ENCODE results near the gene TNRC6C. TPM values are rescaled to one million over a fixed set of nuclear protein-coding genes. Genes with fewer than 3 reads are reported as not detected.
"Not testable (repeated sequence)": the region's sequence is repeated elsewhere in the genome, so short reads cannot be mapped to it uniquely, and the experiment has no call there.

Gene TNRC6C
- total RNA-seq, 2 experiments from 2014 or later, result 10.9 to 15.6 TPM

DNA sequence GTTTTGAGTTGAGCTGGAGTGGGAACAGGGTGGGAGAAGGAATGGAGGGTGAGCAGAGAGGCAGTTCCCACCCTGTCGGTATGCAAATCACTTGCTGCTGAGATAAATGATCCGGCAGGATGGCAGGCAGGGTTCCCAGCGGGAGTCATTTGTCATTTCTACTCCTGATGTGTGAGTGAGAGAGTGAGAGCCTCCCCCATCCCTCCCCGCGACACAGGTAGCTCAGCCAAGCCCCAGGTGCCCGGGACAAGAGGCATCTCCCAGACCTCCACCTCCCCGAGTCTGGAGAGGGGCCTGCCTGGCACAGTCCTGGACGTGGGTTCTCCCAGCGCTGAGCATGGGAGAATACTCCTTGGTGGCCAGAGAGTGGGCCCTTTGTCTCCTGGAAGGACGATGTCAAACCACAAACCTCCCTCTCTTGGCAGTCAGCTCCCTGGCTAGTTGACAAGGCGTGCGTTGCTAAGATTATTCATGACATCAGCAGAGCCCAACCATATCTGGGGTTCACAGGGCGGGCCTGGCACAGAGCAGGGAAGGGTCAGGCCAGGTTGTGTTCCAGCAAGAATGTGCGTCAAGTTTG, 33.7 kb upstream of the TNRC6C start:
- intact Hi-C loops (cut with micrococcal nuclease), result no loop called here
- Mint-ChIP-seq H3K36me3 (no peaks in the 10 kb centered on the region), H3K27ac (no peak overlapping the region), H3K27me3 (no peaks in the 10 kb centered on the region), H3K4me1 (ENCODE audit: low read depth) (peaks cover 16% of the 10 kb centered on the region), H3K4me3 (no peak overlapping the region), H3K9me3 (no peaks in the 10 kb centered on the region)
- CTCF ChIA-PET, result no interaction called here
- POLR2A ChIA-PET, result no interaction called here
- no peak for DNase-seq

DNA sequence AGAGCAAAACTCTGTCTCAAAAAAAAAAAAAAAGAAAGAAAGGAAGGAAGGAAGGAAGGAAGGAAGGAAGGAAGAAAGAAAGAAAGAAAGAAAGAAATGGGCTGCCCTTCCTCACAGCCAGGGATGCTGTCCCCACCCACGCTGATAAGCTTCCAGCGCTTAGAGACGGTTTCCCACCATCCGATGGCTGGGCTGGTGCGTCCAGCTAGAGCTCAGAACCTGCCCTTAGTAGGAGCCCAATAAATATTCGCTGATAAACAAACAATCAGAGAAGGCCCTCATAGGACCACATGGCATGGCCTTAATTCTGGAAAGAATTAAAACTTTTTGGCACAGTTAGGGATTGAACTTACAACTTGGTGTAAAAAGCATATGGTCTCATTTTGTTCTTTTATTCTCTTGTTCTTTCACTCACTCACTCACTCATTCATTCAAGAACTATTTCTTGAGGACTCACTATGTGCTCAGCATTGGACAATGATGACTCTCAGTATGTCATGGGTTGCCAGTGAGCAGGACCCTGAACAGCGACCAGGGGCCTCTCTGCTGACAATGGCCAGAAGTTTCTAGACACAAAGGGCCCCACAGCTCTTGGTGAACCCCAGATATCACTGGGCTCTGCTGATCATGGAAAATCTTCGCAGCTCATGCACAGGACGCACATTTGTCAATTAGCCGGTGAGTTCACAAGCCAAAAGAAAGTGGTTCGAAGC, 32.5 kb upstream of the TNRC6C start:
- peaks cover 16% of the 10 kb centered on the region for H3K4me1 Mint-ChIP-seq (ENCODE audit: low read depth)
- H3K27me3 Mint-ChIP-seq, result no peaks in the 10 kb centered on the region
- H3K27ac Mint-ChIP-seq, result no peak overlapping the region
- ChIA-PET POLR2A (no interaction called here), CTCF (interaction anchor here (0.6 kb wide), 1 partner anchor 9 kb away, joined by 5 read pairs; no protein-coding TSS in a partner anchor)
- no peaks in the 10 kb centered on the region for H3K36me3 Mint-ChIP-seq
- intact Hi-C loops (cut with micrococcal nuclease), result no loop called here
- H3K4me3 Mint-ChIP-seq, result no peak overlapping the region
- H3K9me3 Mint-ChIP-seq, result no peaks in the 10 kb centered on the region
- DNase-seq, result no peak

DNA sequence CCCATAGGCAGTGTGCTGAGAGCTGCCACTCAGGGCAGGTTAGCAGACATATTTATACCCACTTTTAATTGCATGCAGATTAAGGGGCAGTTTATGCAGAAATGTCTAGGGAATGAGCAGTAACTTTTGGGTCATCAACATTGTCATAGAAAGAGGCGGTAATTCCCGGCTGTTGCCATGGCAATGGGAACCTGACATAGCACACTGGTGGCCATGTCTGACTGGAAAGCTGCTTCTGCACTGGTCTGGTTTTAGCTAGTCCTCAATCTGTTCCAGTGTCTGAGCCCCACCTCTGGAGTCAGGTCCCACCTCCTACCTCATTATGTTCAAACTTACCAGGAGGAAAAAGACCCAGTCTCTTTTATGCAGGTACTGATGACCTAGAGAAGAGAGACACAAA, 31.5 kb upstream of the TNRC6C start:
- CTCF ChIA-PET, result no interaction called here
- no peaks in the 10 kb centered on the region for H3K36me3 Mint-ChIP-seq
- no peaks in the 10 kb centered on the region for H3K9me3 Mint-ChIP-seq
- no peak for DNase-seq
- H3K27ac Mint-ChIP-seq, result no peak overlapping the region
- H3K27me3 Mint-ChIP-seq, result no peaks in the 10 kb centered on the region
- H3K4me3 Mint-ChIP-seq, result no peak overlapping the region
- intact Hi-C loops (cut with micrococcal nuclease), result no loop called here
- peaks cover 16% of the 10 kb centered on the region for H3K4me1 Mint-ChIP-seq (ENCODE audit: low read depth)
- POLR2A ChIA-PET, result interaction anchor here (1.2 kb wide), 1 partner anchor 31 kb away, joined by 5 read pairs; the partner anchor contains the start of gene TNRC6C

DNA sequence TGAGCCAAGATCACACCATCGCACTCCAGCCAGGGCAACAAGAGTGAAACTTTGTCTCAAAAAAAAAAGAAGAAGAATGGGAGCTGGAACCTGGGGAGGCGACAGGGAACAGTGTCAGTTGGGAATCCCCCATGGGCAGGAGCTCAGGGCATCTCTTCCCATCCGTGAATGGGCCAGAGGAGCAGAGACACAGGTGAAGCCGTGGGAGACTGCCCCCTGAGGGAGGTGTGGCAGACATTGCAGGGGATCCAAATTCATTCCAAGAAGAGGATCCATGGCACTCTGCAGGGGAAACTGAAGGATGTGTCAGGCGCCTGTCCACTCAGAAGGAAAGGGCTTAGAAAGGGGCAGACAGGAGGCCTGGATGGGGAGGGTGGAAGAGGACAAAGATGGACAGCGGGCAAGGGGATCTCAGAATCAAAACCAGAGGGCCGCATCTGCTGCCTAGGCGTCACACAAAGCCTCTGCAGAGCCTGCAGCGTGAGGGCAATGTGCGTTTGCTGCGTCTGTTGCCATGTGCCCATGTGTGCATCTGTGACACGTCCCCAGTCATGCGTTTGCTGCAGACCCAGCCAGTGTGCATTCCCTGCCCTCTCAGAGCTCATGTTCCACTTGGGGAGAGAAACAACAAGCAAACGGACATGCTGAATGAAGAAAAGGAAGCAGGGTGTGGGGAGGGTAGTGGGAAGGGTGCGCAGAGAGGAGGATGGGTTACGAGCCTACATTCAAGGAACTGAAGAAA, 30.6 kb upstream of the TNRC6C start:
- Mint-ChIP-seq H3K4me3 (no peak overlapping the region), H3K9me3 (no peaks in the 10 kb centered on the region), H3K27me3 (no peaks in the 10 kb centered on the region), H3K4me1 (ENCODE audit: low read depth) (peaks cover 16% of the 10 kb centered on the region), H3K27ac (no peak overlapping the region), H3K36me3 (no peaks in the 10 kb centered on the region)
- no peak for DNase-seq
- POLR2A ChIA-PET, result interaction anchor here (0.8 to 1.2 kb wide), 2 partner anchors 9 to 30 kb away, joined by 4 to 5 read pairs; partner anchors contain the start of gene TNRC6C
- CTCF ChIA-PET, result no interaction called here
- intact Hi-C loops (cut with micrococcal nuclease), result no loop called here

DNA sequence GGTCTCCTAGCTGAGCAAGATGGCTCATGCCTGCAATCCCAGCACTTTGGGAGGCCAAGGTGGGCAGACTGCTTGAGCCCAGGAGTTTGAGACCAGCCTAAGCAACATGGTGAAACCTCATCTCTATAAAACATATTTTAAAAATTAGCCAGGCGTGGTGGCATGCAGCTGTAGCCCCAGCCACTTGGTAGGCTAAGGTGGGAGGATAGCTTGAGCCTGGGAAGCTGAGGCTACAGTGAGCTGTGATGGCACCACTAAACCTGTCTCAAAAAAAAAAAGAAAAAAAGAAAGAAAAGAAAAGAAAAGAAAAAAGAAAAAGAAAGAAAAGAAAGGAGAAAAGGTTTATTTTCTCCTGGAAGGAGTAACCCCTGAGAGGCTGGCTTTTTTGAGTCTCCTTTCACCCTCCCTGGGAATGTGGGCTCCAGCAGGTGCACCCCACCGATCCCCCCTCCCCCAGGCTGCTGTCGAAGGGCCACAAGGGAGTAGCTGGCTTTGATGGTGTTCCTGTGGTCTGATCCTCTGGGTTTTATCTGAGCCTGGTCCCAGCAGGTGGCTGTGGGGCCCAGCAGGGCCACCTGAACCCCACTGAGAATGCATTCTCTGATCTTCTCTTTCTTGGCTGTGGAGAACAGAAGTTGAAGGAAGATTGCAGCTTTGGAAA, 29.9 kb upstream of the TNRC6C start:
- H3K27me3 Mint-ChIP-seq, result peaks cover 3% of the 10 kb centered on the region
- POLR2A ChIA-PET, result interaction anchor here (0.8 kb wide), 1 partner anchor 8 kb away, joined by 4 read pairs; no protein-coding TSS in a partner anchor
- H3K36me3 Mint-ChIP-seq, result no peaks in the 10 kb centered on the region
- intact Hi-C loops (cut with micrococcal nuclease), result no loop called here
- no peak for DNase-seq
- CTCF ChIA-PET, result no interaction called here
- no peak overlapping the region for H3K27ac Mint-ChIP-seq
- no peaks in the 10 kb centered on the region for H3K9me3 Mint-ChIP-seq
- no peak overlapping the region for H3K4me3 Mint-ChIP-seq
- H3K4me1 Mint-ChIP-seq (ENCODE audit: low read depth), result peaks cover 16% of the 10 kb centered on the region

DNA sequence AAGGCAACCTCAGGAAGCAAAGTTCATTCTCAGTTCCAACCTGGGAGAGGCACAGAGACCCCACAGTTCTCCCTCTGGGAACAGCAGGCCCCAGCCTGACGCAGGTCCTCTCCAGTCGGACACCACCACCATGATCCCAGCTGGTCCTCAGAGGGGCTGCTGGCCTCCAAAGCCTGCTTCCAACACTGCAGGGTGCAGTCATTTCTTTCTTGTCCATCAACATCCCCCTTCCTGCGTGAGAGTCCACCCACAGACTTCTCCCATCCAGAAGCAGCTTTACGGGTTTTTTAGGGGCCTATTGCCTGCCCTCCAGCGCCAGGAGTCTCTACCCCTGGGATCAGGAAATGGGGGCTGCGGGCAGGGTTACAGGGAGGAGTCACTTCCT, 29.3 kb upstream of the TNRC6C start:
- intact Hi-C loops (cut with micrococcal nuclease), result no loop called here
- no peak overlapping the region for H3K27ac Mint-ChIP-seq
- peaks cover 18% of the 10 kb centered on the region for H3K4me1 Mint-ChIP-seq (ENCODE audit: low read depth)
- H3K27me3 Mint-ChIP-seq, result peaks cover 3% of the 10 kb centered on the region
- no peaks in the 10 kb centered on the region for H3K36me3 Mint-ChIP-seq
- H3K4me3 Mint-ChIP-seq, result no peak overlapping the region
- POLR2A ChIA-PET, result no interaction called here
- CTCF ChIA-PET, result no interaction called here
- H3K9me3 Mint-ChIP-seq, result no peaks in the 10 kb centered on the region
- no peak for DNase-seq

DNA sequence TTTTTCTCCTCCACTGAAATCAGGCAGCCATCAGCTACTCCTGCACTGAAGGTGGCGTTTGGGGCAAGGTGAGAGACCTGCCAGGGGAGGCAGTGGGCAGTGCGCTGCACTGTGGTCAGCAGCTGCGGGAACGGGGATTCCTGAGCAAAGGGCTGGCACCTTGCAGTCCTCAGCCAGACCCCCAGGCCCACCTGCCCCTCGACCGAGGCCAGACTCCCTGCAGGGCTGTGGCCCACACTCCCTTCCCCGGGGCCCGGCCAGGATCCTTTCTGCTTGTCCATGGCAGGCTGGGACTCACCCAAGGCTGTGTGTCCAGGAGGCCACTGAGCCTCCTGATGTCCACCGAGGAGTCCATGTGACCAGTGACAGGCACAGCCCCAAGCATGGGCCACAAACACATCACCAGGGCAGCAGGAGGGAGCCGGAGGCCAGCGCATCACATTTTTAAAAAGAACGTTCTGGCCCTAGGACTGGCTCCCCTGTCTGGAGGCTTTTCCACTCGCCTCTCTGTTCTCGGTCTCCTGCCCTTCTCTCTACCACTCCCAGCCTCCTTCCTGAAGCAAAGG, 28.5 kb upstream of the TNRC6C start:
- Mint-ChIP-seq H3K36me3 (no peaks in the 10 kb centered on the region), H3K4me1 (ENCODE audit: low read depth) (peaks cover 24% of the 10 kb centered on the region), H3K27ac (no peak overlapping the region), H3K4me3 (no peak overlapping the region), H3K9me3 (no peaks in the 10 kb centered on the region), H3K27me3 (peaks cover 3% of the 10 kb centered on the region)
- ChIA-PET CTCF (no interaction called here), POLR2A (no interaction called here)
- DNase-seq, result no peak
- intact Hi-C loops (cut with micrococcal nuclease), result no loop called here

DNA sequence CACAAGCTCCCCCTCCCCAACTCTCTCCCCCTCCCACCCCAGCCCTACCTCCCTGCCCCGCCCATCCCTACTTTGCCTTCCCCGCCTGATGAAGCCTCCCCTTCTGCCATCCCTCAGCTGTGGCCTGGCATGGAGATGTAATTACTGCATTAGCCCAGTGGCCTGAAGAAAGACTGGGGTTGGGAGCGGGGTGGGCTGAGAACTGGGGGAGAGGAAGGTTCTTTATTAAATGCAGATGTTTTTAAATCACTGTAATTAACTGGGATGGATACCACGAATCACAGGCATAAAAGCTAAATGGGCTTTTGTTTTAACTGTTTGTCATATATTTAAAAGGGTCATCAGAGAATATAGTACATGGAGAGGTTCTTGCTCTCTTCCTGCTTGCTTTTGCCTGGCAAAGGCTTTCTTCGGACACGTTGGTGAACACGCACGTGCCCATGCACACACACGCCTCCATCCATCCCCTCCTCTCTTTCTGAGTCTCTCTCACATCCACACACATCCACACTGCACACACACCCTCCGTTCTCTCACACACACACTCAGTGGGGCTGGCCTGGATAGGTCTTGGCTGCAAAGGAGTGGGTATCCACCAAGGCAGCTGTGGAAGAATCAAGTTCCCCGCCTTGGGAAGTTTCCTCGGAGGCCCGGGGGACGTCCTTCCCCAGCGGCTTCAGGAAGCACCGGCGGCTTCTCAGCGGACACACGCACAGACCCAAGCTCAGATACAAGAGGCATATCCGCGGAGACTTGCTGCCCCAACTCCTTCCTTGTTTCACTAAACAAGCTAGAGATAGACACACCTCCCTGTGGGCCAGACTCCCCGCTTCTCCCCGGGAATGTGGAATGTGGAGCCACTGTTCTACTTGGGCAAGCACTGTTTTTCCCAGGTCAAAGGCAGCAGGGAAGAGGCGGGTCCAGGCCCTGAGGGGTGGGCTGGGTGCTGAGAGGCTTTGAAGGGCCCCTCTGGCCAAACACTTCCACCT, 27.4 kb upstream of the TNRC6C start:
- Mint-ChIP-seq H3K27ac (no peak overlapping the region), H3K4me3 (no peak overlapping the region), H3K36me3 (no peaks in the 10 kb centered on the region), H3K9me3 (no peaks in the 10 kb centered on the region), H3K27me3 (peaks cover 3% of the 10 kb centered on the region), H3K4me1 (ENCODE audit: low read depth) (peaks cover 30% of the 10 kb centered on the region)
- intact Hi-C loops (cut with micrococcal nuclease), result no loop called here
- DNase-seq, result no peak
- POLR2A ChIA-PET, result no interaction called here
- CTCF ChIA-PET, result no interaction called here

DNA sequence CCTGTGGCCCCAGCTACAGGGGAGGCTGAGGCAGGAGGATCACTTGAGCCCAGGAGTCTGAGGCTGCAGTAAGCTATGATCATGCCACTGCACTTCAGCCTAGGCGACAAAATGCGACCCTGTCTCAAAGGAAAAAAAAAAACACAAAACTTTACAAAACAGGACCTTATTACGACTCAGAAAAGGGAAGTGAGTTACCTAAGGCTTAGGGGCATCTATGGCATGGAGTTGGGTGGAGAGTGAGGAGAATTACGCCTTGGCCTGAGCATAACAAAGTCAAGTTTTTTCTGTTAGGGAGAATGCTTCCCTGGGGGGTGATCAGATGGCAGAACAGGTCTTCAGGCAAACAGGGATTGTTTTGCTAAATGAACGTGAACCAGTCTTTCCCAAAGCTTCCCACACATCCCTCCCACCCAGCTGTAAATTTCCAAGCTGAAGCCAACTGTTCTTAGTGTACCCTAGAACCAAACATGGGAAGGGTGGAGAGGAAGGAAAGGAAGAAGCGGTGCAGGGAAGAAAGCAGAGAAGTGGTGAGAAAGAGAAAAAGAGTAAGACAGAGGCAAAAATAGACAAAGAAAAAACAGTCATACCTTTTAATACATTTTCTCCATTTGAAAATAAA, 24.6 kb upstream of the TNRC6C start:
- CTCF ChIA-PET, result interaction anchor here (1.5 kb wide), 1 partner anchor 24 kb away, joined by 4 read pairs; no protein-coding TSS in a partner anchor
- H3K9me3 Mint-ChIP-seq, result no peaks in the 10 kb centered on the region
- H3K36me3 Mint-ChIP-seq, result no peaks in the 10 kb centered on the region
- POLR2A ChIA-PET, result no interaction called here
- H3K27me3 Mint-ChIP-seq, result peaks cover 3% of the 10 kb centered on the region
- H3K4me1 Mint-ChIP-seq (ENCODE audit: low read depth), result peaks cover 23% of the 10 kb centered on the region
- intact Hi-C loops (cut with micrococcal nuclease), result no loop called here
- H3K27ac Mint-ChIP-seq, result no peak overlapping the region
- DNase-seq, result no peak
- no peak overlapping the region for H3K4me3 Mint-ChIP-seq

DNA sequence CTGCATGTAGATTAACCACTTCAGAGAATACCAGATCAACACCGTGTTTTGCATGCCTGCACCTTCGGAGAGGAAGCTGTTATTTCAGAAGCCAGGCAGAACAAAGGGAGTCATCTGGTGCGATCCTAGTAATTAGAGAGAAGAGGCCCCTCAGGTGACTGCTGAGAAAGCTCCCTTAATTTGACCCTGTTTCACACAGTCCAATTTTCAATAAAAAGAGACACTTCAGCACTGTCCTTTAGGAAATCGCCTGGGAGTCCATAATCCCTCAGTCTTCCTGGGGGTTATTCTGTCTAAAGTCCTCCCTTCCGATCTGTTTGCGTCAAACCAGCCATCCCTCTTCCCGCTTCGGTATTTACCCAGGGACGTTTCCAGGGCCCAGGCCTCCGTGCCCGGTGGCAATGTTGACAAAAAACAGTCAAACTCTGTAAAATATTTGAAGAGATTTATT, 23.4 kb upstream of the TNRC6C start:
- no peak for DNase-seq
- CTCF ChIA-PET, result interaction anchor here (0.6 kb wide), 1 partner anchor 10 kb away, joined by 5 read pairs; no protein-coding TSS in a partner anchor
- Mint-ChIP-seq H3K4me1 (ENCODE audit: low read depth) (peaks cover 14% of the 10 kb centered on the region), H3K36me3 (no peaks in the 10 kb centered on the region), H3K27ac (no peak overlapping the region), H3K9me3 (no peaks in the 10 kb centered on the region), H3K27me3 (peaks cover 3% of the 10 kb centered on the region), H3K4me3 (no peak overlapping the region)
- intact Hi-C loops (cut with micrococcal nuclease), result no loop called here
- POLR2A ChIA-PET, result no interaction called here

DNA sequence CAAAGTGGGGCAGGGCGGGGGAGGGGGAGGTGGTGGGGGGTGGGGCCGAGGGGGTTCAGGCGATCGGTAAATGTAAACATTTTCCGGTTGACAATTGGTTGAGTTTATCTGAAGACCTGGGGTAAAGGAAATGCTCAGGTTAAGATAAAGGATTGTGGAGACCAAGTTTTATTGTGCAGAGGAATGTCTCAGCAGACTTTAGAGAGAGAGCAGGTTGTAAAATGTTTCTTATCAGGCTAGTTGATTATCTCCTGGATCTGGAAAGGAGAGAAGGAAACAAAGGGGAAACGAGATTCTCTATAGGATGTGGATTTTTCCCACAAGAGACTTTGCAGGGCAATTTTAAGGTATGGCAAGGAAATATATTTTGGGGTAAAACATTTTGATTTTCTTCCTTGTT, 22.8 kb upstream of the TNRC6C start:
- POLR2A ChIA-PET; H3K9me3 Mint-ChIP-seq; H3K4me3 Mint-ChIP-seq; intact Hi-C loops (cut with micrococcal nuclease); H3K36me3 Mint-ChIP-seq; H3K27me3 Mint-ChIP-seq; H3K27ac Mint-ChIP-seq; DNase-seq: not testable (repeated sequence)
- CTCF ChIA-PET, result interaction anchor here (0.7 kb wide), 1 partner anchor 121 kb away, joined by 3 read pairs; no protein-coding TSS in a partner anchor
- peaks cover 14% of the 10 kb centered on the region for H3K4me1 Mint-ChIP-seq (ENCODE audit: low read depth)
